IPS-20b (cell line): ENCODE data around the gene ATP2A1.
"Not testable (repeated sequence)": the region's sequence is repeated elsewhere in the genome, so short reads cannot be mapped to it uniquely, and the experiment has no call there.

Source experiments
- H3K27ac ChIP-seq: one replicate; pipeline ENCODE4 v1.5.1; 2013; ENCODE audit warnings: low read length
- H3K27me3 ChIP-seq: 2 replicates; pipeline ENCODE4 v1.6.1; 2013; ENCODE audit warnings: mild to moderate bottlenecking, low read length, inconsistent platforms; ENCODE audit not compliant: insufficient read depth
- H3K36me3 ChIP-seq: 2 replicates; pipeline ENCODE4 v1.6.1; 2013; ENCODE audit warnings: low read depth, mild to moderate bottlenecking, inconsistent platforms, low read length, moderate library complexity; ENCODE audit not compliant: insufficient read depth
- H3K4me1 ChIP-seq: 2 replicates; pipeline ENCODE4 v1.6.1; 2013; ENCODE audit warnings: mild to moderate bottlenecking, control low read depth, inconsistent platforms, low read length, moderate library complexity; ENCODE audit not compliant: insufficient read depth
- H3K4me3 ChIP-seq: 2 replicates; pipeline ENCODE4 v1.5.1; 2013; ENCODE audit warnings: mild to moderate bottlenecking, low read length, inconsistent platforms
- H3K9ac ChIP-seq: 2 replicates; pipeline ENCODE4 v1.6.1; 2013; ENCODE audit warnings: low read depth, mild to moderate bottlenecking, inconsistent platforms, low read length, moderate library complexity
- H3K9me3 ChIP-seq: 2 replicates; pipeline ENCODE4 v1.6.1; 2013; ENCODE audit warnings: mild to moderate bottlenecking, low read depth, low read length, inconsistent platforms; ENCODE audit not compliant: insufficient read depth

ATP2A1 gene

GRCh38 chr16:28918698-28919097, 40.4 kb downstream of the ATP2A1 start:
- Histone ChIP-seq H3K27me3 (no peaks in the 10 kb centered on the region), H3K9ac (no peak overlapping the region), H3K9me3 (no peaks in the 10 kb centered on the region), H3K4me3 (no peak overlapping the region), H3K36me3 (peaks cover 31% of the 10 kb centered on the region), H3K27ac (no peak overlapping the region), H3K4me1 (no peaks in the 10 kb centered on the region)

- no peaks in the 10 kb centered on the region for H3K27me3 ChIP-seq
- H3K9ac ChIP-seq, result peak overlapping the region; percentile 82; the same call in 1 of the 2 replicates
- no peak overlapping the region for H3K4me3 ChIP-seq
- H3K4me1 ChIP-seq, result no peaks in the 10 kb centered on the region
- peaks cover 15% of the 10 kb centered on the region for H3K36me3 ChIP-seq
- H3K27ac ChIP-seq, result no peak overlapping the region
- no peaks in the 10 kb centered on the region for H3K9me3 ChIP-seq
These were observed 44.9 kb downstream of the ATP2A1 start for GRCh38 chr16:28923231-28923587.

- H3K9ac ChIP-seq, result peak overlapping the region; percentile 82; the same call in 1 of the 2 replicates
- peaks cover 12% of the 10 kb centered on the region for H3K36me3 ChIP-seq
- H3K4me1 ChIP-seq, result no peaks in the 10 kb centered on the region
- no peaks in the 10 kb centered on the region for H3K9me3 ChIP-seq
- no peaks in the 10 kb centered on the region for H3K27me3 ChIP-seq
- H3K27ac ChIP-seq, result no peak overlapping the region
- H3K4me3 ChIP-seq, result peak overlapping the region; percentile 98
These were observed 45.5 kb downstream of the ATP2A1 start for GRCh38 chr16:28923652-28924398.

- H3K9ac ChIP-seq, result peak overlapping the region; percentile 82; the same call in 1 of the 2 replicates
- H3K4me3 ChIP-seq, result peak overlapping the region; percentile 98
- no peak overlapping the region for H3K27ac ChIP-seq
- H3K9me3 ChIP-seq, result no peaks in the 10 kb centered on the region
- H3K36me3 ChIP-seq, result peaks cover 6% of the 10 kb centered on the region; the same call in 1 of the 2 replicates
- H3K27me3 ChIP-seq, result no peaks in the 10 kb centered on the region
- no peaks in the 10 kb centered on the region for H3K4me1 ChIP-seq
These were observed 46.1 kb downstream of the ATP2A1 start for GRCh38 chr16:28924399-28924761.

GRCh38 chr16:28924762-28925385, 46.6 kb downstream of the ATP2A1 start, which contains the start of gene RABEP2:
RABEP2 (minus strand) TSS chr16:28925238; CDS start chr16:28925163, 75 bp downstream.
- peak within 1 kb of the TSS; percentile 87 for H3K27ac ChIP-seq
- peaks cover 1% of the 10 kb centered on the region; the same call in 1 of the 2 replicates for H3K36me3 ChIP-seq
- H3K27me3 ChIP-seq, result no peaks in the 10 kb centered on the region
- H3K9me3 ChIP-seq, result no peaks in the 10 kb centered on the region
- peak within 1 kb of the TSS; percentile 97 for H3K9ac ChIP-seq
- no peaks in the 10 kb centered on the region for H3K4me1 ChIP-seq
- H3K4me3 ChIP-seq, result peak within 1 kb of the TSS; percentile 98

GRCh38 chr16:28925386-28926228, 47.3 kb downstream of the ATP2A1 start:
- no peaks in the 10 kb centered on the region for H3K9me3 ChIP-seq
- H3K27ac ChIP-seq, result peak overlapping the region; percentile 87
- H3K4me1 ChIP-seq, result no peaks in the 10 kb centered on the region
- H3K4me3 ChIP-seq, result peak overlapping the region; percentile 98
- no peaks in the 10 kb centered on the region for H3K36me3 ChIP-seq
- H3K27me3 ChIP-seq, result no peaks in the 10 kb centered on the region
- peak overlapping the region; percentile 97 for H3K9ac ChIP-seq

GRCh38 chr16:28926284-28926683, 48.0 kb downstream of the ATP2A1 start:
- H3K4me1 ChIP-seq, H3K27ac ChIP-seq, H3K27me3 ChIP-seq, H3K9me3 ChIP-seq, H3K36me3 ChIP-seq: not testable (repeated sequence)
- Histone ChIP-seq H3K4me3 (peak overlapping the region; percentile 98), H3K9ac (peak overlapping the region; percentile 97; the same call in 1 of the 2 replicates)

- H3K27ac ChIP-seq, result no peak overlapping the region
These were observed 49.5 kb downstream of the ATP2A1 start for GRCh38 chr16:28927815-28928214.

GRCh38 chr16:28930203-28930602, 51.9 kb downstream of the ATP2A1 start:
- no peak overlapping the region for H3K27ac ChIP-seq
- no peak overlapping the region for H3K9ac ChIP-seq

More at GRCh38 chr16:28927815-28928214, 49.5 kb downstream of the ATP2A1 start:
- Histone ChIP-seq H3K36me3 (no peaks in the 10 kb centered on the region), H3K27me3 (no peaks in the 10 kb centered on the region), H3K4me1 (no peaks in the 10 kb centered on the region), H3K4me3 (no peak overlapping the region), H3K9me3 (no peaks in the 10 kb centered on the region), H3K9ac (no peak overlapping the region)

GRCh38 chr16:28930652-28931051, 52.4 kb downstream of the ATP2A1 start:
- Histone ChIP-seq H3K4me1 (no peaks in the 10 kb centered on the region), H3K9ac (no peak overlapping the region), H3K4me3 (no peak overlapping the region), H3K9me3 (no peaks in the 10 kb centered on the region), H3K27ac (no peak overlapping the region), H3K27me3 (no peaks in the 10 kb centered on the region), H3K36me3 (no peaks in the 10 kb centered on the region)

More at GRCh38 chr16:28930203-28930602, 51.9 kb downstream of the ATP2A1 start:
- Histone ChIP-seq H3K27me3 (no peaks in the 10 kb centered on the region), H3K36me3 (no peaks in the 10 kb centered on the region), H3K9me3 (no peaks in the 10 kb centered on the region), H3K4me3 (no peak overlapping the region), H3K4me1 (no peaks in the 10 kb centered on the region)

- H3K9me3 ChIP-seq, result no peaks in the 10 kb centered on the region
- no peak within 1 kb of the TSS for H3K27ac ChIP-seq
- no peaks in the 10 kb centered on the region for H3K4me1 ChIP-seq
- no peak within 1 kb of the TSS for H3K9ac ChIP-seq
- no peaks in the 10 kb centered on the region for H3K36me3 ChIP-seq
- no peak within 1 kb of the TSS for H3K4me3 ChIP-seq
- H3K27me3 ChIP-seq, result no peaks in the 10 kb centered on the region
These were observed 53.5 kb downstream of the ATP2A1 start, which contains the start of gene CD19 for GRCh38 chr16:28931801-28932225. CD19 (plus strand) TSS chr16:28931971; CDS start chr16:28932001, 30 bp downstream.
